HEK293T (cell line): ENCODE measurements around the gene ODF2L.
A peak's percentile ranks its signal among the peaks of the same experiment; 100 is the strongest.

Experiments used
- CTCF ChIA-PET: fragments of 350-600 bp; formaldehyde crosslinking; extraction: SDS; loops from one replicate; lab custom pipeline; 2021; ENCODE audit warnings: antibody characterized with exemption, inconsistent platforms; lab: Yijun Ruan, JAX
- POLR2A ChIA-PET: fragments of 350-600 bp; formaldehyde crosslinking; extraction: SDS; loops from one replicate; lab custom pipeline; 2020; ENCODE audit warnings: antibody characterized with exemption, inconsistent platforms; lab: Yijun Ruan, JAX
- DNase-seq: peaks from one replicate; pipeline ENCODE4 v3.0.0; 2012; ENCODE audit warnings: mixed read lengths; ENCODE audit errors: extremely low spot score
- ARNT ChIP-seq: fragments of 450-650 bp; IDR thresholded peaks from 2 replicates; pipeline ENCODE4 v1.6.1; 2017; ENCODE audit warnings: mild to moderate bottlenecking
- BHLHE40 ChIP-seq: fragments of 450-650 bp; IDR thresholded peaks from 2 replicates; pipeline ENCODE4 v1.6.1; 2016; ENCODE audit warnings: mild to moderate bottlenecking, moderate library complexity, borderline replicate concordance
- CTBP1 ChIP-seq: fragments of 450-650 bp; IDR thresholded peaks from 2 replicates; pipeline ENCODE4 v1.6.1; 2016; ENCODE audit warnings: borderline replicate concordance
- ELF4 ChIP-seq: fragments of 450-650 bp; IDR thresholded peaks from 2 replicates; pipeline ENCODE4 v1.6.1; 2017; ENCODE audit warnings: antibody characterized with exemption
- FOXA1 ChIP-seq: fragments of 450-650 bp; IDR thresholded peaks from 2 replicates; pipeline ENCODE4 v1.6.1; 2016; ENCODE audit warnings: mild to moderate bottlenecking
- FOXK2 ChIP-seq: fragments of 450-650 bp; IDR thresholded peaks from 2 replicates; pipeline ENCODE4 v1.6.1; 2016; ENCODE audit warnings: mild to moderate bottlenecking
- FOXM1 ChIP-seq: fragments of 450-650 bp; IDR thresholded peaks from 2 replicates; pipeline ENCODE4 v1.6.1; 2017; ENCODE audit warnings: mild to moderate bottlenecking, borderline replicate concordance
- HDGF ChIP-seq: fragments of 450-650 bp; IDR thresholded peaks from 2 replicates; pipeline ENCODE4 v1.6.1; 2017; ENCODE audit warnings: antibody characterized with exemption, borderline replicate concordance
- L3MBTL2 ChIP-seq: fragments of 450-650 bp; conservative IDR thresholded peaks from 2 replicates; pipeline ENCODE4 v1.6.1; 2016; ENCODE audit warnings: mild to moderate bottlenecking
- LEF1 ChIP-seq: fragments of 450-650 bp; IDR thresholded peaks from 2 replicates; pipeline ENCODE4 v1.6.1; 2017; ENCODE audit warnings: mild to moderate bottlenecking, borderline replicate concordance
- NFRKB ChIP-seq: fragments of 450-650 bp; IDR thresholded peaks from 2 replicates; pipeline ENCODE4 v1.6.1; 2016; ENCODE audit warnings: mild to moderate bottlenecking, moderate library complexity
- PKNOX1 ChIP-seq: fragments of 450-650 bp; IDR thresholded peaks from 2 replicates; pipeline ENCODE4 v1.6.1; 2016
- SP1 ChIP-seq: fragments of 450-650 bp; IDR thresholded peaks from 2 replicates; pipeline ENCODE4 v1.6.1; 2017
- SUZ12 ChIP-seq: fragments of 450-650 bp; IDR thresholded peaks from 2 replicates; pipeline ENCODE4 v1.6.1; 2016; ENCODE audit warnings: mild to moderate bottlenecking
- TARDBP ChIP-seq: fragments of 450-650 bp; IDR thresholded peaks from 2 replicates; pipeline ENCODE4 v1.6.1; 2016
- ZNF384 ChIP-seq: fragments of 450-650 bp; IDR thresholded peaks from 2 replicates; pipeline ENCODE4 v1.6.1; 2016

ODF2L gene

GRCh38 chr1:86380257-86380861, 15.8 kb downstream of the ODF2L start:
- DNase-seq = peak; percentile 59
- TF ChIP-seq FOXK2 (no peak), TARDBP (no peak), SP1 (no peak), NFRKB (no peak), FOXM1 (no peak), L3MBTL2 (no peak), CTBP1 (no peak), HDGF (no peak), FOXA1 (no peak), ELF4 (no peak), LEF1 (no peak), PKNOX1 (no peak), ARNT (no peak), ZNF384 (no peak), SUZ12 (no peak), BHLHE40 (no peak)
- CTCF ChIA-PET = interaction anchor here (0.7 to 1.5 kb wide), 7 partner anchors 15 to 955 kb away, joined by 3 to 7 read pairs (median 3); no protein-coding TSS in a partner anchor
- POLR2A ChIA-PET = no interaction called here

- DNase-seq = no peak
- ChIA-PET POLR2A (no interaction called here), CTCF (no interaction called here)
- TF ChIP-seq FOXK2 (no peak), ELF4 (no peak), FOXA1 (no peak), BHLHE40 (no peak), FOXM1 (no peak), SP1 (no peak), L3MBTL2 (no peak), PKNOX1 (no peak)
Observed at GRCh38 chr1:86378813-86379212, 17.3 kb downstream of the ODF2L start.

GRCh38 chr1:86377341-86377740, 18.8 kb downstream of the ODF2L start:
- ChIA-PET CTCF (no interaction called here), POLR2A (no interaction called here)
- DNase-seq = no peak
- no peak for TF ChIP-seq FOXK2
- TF ChIP-seq PKNOX1 = no peak
- no peak for TF ChIP-seq ZNF384
- TF ChIP-seq HDGF = no peak
- TF ChIP-seq NFRKB = no peak
- no peak for TF ChIP-seq SUZ12
- no peak for TF ChIP-seq FOXM1

- CTCF ChIA-PET = no interaction called here
- POLR2A ChIA-PET = no interaction called here
- no peak for DNase-seq
- TF ChIP-seq BHLHE40 (no peak), LEF1 (no peak), ZNF384 (no peak), TARDBP (no peak), FOXM1 (no peak), PKNOX1 (no peak), ARNT (no peak), L3MBTL2 (no peak), SUZ12 (no peak), FOXK2 (no peak), FOXA1 (no peak), CTBP1 (no peak), NFRKB (no peak), HDGF (no peak)
Observed at GRCh38 chr1:86375688-86376087, 20.4 kb downstream of the ODF2L start.

- DNase-seq = no peak
- TF ChIP-seq SUZ12 = no peak
- POLR2A ChIA-PET = no interaction called here
- CTCF ChIA-PET = no interaction called here
Observed at GRCh38 chr1:86370601-86371022, 25.5 kb downstream of the ODF2L start.

GRCh38 chr1:86365896-86366295, 30.2 kb downstream of the ODF2L start:
- no peak for DNase-seq
- ChIA-PET CTCF (interaction anchor here (1.2 kb wide), 1 partner anchor 14 kb away, joined by 3 read pairs; no protein-coding TSS in a partner anchor), POLR2A (no interaction called here)
- TF ChIP-seq FOXK2 (no peak), FOXA1 (no peak), SP1 (no peak), FOXM1 (no peak), SUZ12 (no peak), HDGF (no peak)
